Activated T-cell treated with anti-CD3 and anti-CD28 coated beads for 4 hours (primary cell): ENCODE data around the gene ISLR.

Source experiments
- DNase-seq: peaks from one replicate; pipeline ENCODE4 v3.0.0-alpha.2; 2020

Gene ISLR

GRCh38 chr15:74216949-74217348 lies 43.4 kb downstream of the ISLR start:
- no peak for DNase-seq

DNA sequence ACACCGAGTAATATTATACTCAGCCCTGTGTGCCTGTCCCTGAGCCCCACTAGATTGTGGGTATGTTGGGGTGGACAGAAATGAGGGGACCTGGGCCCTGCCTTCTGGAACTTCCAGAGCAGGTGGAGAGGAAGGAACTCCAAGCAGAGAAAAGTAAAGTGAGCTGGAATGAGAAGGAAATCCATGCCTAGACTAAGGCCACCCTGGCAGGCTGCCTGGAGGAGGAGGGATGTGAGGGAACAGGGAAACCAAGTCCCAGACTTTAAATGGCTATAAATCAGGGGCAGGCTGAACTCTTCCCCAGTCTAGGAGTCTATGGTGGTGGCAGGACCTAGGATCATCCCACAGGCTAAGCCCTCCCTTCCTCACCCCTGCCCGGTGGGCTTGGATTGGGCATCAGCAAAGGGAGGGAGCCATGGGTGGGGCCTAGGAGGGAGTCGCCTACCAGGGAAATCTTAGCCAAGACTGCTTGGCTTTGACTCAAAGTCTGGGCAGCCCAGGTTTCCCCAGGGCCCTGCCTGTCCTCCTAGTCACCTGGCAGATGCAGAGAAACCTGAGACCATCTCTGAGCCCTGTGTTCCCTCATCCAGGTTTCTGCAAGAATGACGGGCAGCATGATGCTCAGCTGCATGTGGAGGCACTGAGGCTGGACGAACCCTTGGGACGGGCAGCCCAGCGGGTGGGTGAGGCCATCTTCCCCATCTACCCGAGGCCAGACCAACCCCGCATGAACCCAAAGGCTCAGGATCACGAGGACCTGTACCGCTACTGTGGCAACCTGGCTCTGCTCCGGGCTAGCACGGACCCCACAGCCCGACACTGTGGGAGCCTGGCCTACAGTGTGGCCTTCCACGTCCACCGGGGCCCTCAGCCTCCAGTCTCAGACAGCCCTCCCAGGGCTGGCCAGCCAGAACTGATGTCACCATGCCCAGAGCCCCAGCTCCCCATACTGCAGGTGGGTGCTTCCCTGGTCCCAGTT lies 44.7 kb downstream of the ISLR start:
- no peak for DNase-seq

GRCh38 chr15:74220475-74221248 lies 47.2 kb downstream of the ISLR start:
- no peak for DNase-seq

- no peak for DNase-seq
Measured at GRCh38 chr15:74221399-74222239, 48.1 kb downstream of the ISLR start.

DNA sequence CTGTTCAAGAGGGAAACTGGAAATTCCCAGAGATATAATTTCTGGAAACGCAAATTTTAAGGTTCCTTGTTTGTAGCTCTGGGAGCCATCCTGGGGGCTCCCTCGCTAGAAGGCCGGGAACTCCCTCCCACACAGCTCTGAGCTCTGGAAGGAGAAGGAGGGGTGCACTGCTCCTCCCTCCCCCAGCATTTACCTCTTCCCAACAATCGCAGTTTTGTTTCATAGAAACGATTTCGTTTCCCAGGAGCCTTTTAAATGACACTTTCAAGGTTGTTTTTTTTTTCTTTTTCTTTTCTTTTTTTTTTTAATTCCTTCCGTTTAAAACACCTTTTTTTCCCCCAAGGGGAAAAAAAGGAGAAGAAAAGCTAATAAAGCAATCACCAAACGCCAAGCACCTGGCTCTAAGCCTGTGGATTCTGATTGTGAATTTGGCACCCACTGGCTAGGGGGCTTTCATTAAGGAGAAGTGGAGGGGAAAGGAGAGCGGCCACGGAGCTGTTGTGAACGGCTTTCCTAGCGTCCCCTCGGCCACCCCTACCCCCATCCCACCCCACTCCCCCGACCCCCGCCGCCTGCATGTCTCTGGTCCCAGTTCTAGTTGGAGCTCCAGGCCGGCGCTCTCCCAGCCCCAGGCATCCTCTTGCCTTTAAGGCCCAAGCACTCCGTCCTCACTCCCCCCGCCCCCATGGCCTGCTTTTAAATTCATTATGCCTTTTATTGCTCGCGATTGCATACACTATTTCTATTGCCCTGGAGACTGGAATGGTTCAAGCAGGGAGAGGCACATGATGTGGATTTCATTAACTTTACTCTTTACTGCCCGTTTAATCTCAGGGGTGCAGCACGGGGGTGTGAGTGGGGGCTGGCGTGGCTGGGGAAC lies 49.0 kb downstream of the ISLR start:
- DNase-seq: no peak

DNA sequence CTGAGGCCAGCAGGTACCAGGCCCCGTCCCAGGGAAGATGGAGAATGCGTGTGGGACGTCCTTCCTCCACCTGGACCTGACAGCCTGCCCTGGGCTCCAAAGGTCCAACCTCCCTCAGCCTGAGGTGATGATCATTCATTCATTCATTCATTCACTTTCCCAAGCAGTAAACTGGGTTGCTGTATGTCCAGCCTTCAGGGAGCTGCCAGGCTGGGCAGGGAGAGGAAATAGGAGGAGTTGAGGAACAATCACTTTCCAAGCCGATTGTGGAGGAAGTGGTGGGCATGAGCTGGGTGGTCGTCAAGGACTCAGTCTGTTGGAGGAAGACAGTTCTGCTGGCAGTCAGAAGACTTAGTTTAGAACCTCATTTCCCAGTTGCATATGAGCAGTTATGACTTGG lies 52.4 kb downstream of the ISLR start:
- no peak for DNase-seq
